ENCODE data around the gene ZNF792.
"Not testable (repeated sequence)": the region's sequence is repeated elsewhere in the genome, so short reads cannot be mapped to it uniquely, and the experiment has no call there.

ZNF792 gene

GRCh38 chr19:34998777-34999497 lies 34.9 kb upstream of the ZNF792 start:
- DNase-seq: no peak

GRCh38 chr19:34998224-34998623 lies 34.2 kb upstream of the ZNF792 start:
- DNase-seq: not testable (repeated sequence)

- DNase-seq: no peak
Observed at GRCh38 chr19:34997071-34997617, 33.1 kb upstream of the ZNF792 start.

DNA sequence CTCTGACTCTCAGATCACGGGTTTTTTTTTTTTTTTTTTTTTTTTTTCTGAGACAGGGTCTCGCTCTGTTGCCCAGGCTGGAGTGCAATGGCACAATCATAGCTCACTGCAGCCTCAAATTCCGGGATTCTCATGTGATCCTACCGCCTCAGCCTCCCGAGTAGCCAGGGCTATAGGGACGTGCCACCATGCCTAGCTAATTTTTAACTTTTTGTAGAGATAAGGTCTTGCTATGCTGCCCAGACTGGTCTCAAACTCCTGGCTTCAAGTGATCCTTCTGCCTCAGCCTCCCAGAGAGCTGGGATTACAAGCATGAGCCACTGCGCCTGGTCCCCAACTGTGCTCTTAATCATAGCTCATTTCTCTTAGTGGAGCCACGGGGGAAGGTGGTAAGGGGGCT lies 31.5 kb upstream of the ZNF792 start:
- no peak for DNase-seq

GRCh38 chr19:34994643-34995541 lies 30.9 kb upstream of the ZNF792 start:
- no peak for DNase-seq

GRCh38 chr19:34994286-34994642 lies 30.2 kb upstream of the ZNF792 start:
- no peak for DNase-seq

- DNase-seq: not testable (repeated sequence)
Observed at GRCh38 chr19:34992582-34992981, 28.6 kb upstream of the ZNF792 start.

GRCh38 chr19:34991542-34992333 lies 27.7 kb upstream of the ZNF792 start:
- DNase-seq: no peak

DNA sequence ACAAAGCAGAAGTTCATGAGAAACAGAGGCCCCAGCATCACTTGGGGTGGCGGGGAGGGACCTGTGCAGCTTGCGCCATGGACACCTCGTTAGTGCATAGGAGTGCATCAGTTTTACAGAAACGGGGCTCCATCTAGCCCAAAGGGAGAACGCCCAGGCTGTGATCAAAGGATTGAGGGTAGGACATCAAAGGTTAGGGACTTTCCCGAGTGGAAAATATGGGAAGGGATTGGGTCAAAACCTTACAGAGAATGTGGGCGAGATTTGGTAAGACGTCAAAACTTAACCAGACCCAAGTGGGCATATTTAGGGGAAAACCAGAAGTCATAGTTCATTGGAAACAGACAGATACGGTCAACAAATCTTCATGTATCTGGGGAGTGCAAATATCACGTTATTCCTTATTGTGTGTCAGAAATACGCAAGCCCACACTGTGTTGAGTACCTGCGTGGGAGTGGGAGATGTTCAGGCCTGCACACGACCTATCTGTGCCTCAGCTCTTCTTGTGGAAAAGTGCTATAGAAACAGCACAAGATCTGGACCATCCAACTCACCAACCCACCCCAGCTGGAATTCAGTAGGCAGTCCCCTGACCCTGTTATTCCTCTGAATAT lies 26.7 kb upstream of the ZNF792 start:
- peak; percentile 79 for DNase-seq

DNA sequence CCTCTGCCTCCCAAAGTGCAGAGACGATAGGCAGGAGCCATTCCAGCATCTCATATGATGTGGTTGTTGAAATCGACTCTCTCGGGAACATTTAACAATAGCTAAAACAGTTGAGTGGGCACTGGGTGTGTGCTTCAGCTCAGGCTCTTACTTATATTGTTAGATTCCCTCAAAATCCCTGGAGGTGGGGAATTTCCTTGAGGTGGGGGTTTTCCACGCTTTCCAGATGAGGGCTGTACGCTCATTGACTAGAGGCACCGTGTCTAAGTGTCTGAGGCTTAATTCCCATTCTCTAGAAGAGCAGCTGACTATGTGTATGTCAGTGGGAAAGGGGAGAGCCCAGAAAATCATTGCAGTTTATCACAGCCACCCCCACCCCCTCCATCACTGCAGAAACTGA lies 25.3 kb upstream of the ZNF792 start:
- no peak for DNase-seq

DNA sequence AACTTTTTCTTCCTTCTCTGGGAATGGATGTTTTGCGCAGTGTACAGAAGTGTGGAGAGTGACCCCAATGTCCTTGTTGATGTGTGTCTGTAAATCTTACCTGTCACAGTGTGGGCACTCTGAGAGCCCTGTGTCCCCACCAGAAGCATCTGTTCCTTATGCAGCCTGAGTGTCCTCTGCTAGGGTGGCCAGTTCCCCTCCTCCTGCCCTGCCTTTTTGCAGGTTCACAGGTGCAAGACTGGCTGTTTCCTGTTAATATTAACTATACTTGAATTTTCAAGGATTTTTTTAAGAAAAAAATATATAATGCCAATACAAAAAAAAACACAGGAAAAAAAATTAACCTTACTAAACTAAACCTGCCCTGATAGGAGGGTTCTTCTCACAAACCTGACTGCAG lies 24.1 kb upstream of the ZNF792 start:
- DNase-seq: no peak

GRCh38 chr19:34985249-34986022 lies 21.4 kb upstream of the ZNF792 start:
- peak; percentile 45 for DNase-seq

DNA sequence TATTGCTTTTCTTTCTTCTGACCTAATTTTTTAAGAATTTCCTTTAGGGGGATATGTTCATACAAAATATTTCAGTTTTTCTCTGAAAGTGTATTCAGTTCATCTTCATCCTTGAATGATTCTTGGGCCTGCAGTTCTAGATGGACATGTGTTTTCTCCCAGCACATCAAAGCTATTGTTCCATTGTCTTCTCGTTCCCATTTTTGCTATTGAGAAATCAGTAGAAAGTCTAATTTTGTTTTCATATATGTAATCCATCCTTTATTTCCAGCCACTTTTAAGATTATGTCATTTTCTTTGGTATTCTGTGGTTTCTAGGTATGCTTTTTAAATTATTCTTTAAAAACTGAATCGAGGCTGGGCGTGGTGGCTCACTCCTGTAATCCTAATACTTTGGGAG lies 20.3 kb upstream of the ZNF792 start:
- DNase-seq: no peak

GRCh38 chr19:34983786-34984185 lies 19.8 kb upstream of the ZNF792 start:
- no peak for DNase-seq

GRCh38 chr19:34982275-34982674 lies 18.2 kb upstream of the ZNF792 start:
- DNase-seq: no peak

DNA sequence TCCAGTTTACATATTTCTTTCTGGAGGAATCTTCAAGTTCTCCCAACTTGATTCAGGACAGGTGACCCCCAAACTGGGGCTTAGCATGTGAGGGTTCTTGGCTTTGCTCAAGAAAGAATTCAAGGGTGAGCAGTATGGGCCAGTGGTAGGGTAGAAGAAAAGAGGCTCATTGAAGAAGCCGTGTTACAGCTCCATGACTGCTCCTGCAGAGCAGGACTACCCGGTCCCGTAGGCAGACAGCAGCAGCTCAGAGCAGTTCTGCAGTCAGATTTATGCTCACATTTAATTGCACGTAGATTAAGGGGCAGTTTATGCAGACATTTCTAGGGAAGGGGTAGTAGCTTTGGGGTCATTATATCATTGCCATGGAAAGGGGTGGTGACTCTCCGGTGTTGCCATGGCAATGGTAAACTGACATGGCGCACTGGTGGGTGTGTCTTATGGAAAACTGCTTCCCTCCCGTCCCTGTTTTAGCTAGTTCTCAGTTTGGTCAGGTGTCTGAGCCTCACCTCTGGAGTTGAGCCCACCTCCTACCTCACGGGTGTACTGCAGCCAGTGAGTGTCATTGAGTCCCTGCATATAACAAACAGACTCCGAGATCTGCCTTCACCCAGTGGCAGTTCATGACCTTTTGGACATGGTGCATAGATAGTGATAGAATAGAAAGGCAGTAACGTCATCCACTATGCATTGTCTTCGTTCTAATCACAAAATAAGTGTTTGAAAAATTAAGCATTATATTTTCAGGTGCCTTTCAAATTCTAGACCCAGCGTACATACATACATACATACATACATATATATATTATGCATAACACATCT lies 16.0 kb upstream of the ZNF792 start:
- no peak for DNase-seq

- DNase-seq: no peak
Observed at GRCh38 chr19:34976611-34977010, 12.6 kb upstream of the ZNF792 start.

DNA sequence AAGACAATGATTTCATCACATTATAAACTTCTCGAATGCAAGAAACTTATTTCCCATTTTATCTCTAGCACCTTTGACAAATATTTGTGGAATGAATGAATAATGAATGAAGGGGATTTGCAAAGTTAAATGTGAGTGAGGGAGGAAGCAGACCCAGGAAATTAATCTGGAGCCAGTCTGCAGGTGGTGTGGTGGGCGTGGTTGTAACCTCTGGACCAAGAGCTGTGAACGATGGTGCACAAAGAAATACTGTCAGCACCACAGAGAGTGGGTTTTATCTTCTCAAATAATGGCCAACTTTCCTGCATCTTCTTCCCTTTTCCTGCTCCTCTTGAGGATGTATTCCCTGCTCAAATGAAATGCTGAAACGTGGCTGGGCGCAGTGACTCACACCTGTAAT lies 11.0 kb upstream of the ZNF792 start:
- no peak for DNase-seq

GRCh38 chr19:34974646-34975045 lies 10.6 kb upstream of the ZNF792 start:
- DNase-seq: no peak

GRCh38 chr19:34972163-34972705 lies 8.2 kb upstream of the ZNF792 start:
- no peak for DNase-seq

All from stimulated activated CD4-positive, alpha-beta T cell treated with anti-CD3 and anti-CD28 coated beads, Interleukin-15, amount 100 ng/mL, for 24 hours (primary cell).